ENCODE results near the gene GRAP2.

DNA sequence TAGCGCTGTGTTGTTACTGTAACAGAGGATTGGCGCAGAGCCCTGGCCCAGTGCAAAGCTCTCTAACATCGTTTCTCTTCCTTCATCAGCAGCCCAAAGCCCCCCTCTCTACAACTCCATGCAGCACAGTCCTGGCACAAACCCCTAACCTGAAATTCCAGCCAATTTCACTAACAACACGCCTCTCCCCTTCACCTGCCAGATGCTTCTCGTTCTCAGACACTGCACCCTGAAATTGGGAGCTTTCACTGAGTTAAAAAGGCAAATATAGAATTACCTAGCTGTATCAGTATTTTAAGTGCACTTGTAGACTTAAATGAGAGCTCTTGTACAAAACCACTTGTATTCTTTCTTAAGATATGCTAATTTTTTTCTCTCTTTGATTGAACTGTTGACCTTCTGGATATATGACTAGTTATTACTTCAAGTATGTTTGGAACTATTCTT lies 16.3 kb downstream of the GRAP2 start:
- TF ChIP-seq, protein P1, sequence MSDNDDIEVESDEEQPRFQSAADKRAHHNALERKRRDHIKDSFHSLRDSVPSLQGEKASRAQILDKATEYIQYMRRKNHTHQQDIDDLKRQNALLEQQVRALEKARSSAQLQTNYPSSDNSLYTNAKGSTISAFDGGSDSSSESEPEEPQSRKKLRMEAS (IDR thresholded peaks at IDR 0.05), result no peak
- TF ChIP-seq TEAD4 (IDR thresholded peaks at IDR 0.05) (no peak), EP300 (IDR thresholded peaks at IDR 0.05; ENCODE audit: borderline replicate concordance) (no peak), FOXM1 (IDR thresholded peaks at IDR 0.05; ENCODE audit: borderline replicate concordance, low read depth) (no peak), CREB1 (IDR thresholded peaks at IDR 0.05; ENCODE audit: low read depth) (no peak), CEBPB (IDR thresholded peaks at IDR 0.05) (no peak), YY1 (IDR thresholded peaks at IDR 0.05; ENCODE audit: low read depth) (no peak), NFIC (IDR thresholded peaks at IDR 0.05) (no peak), TAF1 (IDR thresholded peaks at IDR 0.05; ENCODE audit: low read depth) (no peak)
- TF ChIP-seq, protein P2, sequence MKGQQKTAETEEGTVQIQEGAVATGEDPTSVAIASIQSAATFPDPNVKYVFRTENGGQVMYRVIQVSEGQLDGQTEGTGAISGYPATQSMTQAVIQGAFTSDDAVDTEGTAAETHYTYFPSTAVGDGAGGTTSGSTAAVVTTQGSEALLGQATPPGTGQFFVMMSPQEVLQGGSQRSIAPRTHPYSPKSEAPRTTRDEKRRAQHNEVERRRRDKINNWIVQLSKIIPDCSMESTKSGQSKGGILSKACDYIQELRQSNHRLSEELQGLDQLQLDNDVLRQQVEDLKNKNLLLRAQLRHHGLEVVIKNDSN (IDR thresholded peaks at IDR 0.05), result no peak
- TF ChIP-seq, protein P3, sequence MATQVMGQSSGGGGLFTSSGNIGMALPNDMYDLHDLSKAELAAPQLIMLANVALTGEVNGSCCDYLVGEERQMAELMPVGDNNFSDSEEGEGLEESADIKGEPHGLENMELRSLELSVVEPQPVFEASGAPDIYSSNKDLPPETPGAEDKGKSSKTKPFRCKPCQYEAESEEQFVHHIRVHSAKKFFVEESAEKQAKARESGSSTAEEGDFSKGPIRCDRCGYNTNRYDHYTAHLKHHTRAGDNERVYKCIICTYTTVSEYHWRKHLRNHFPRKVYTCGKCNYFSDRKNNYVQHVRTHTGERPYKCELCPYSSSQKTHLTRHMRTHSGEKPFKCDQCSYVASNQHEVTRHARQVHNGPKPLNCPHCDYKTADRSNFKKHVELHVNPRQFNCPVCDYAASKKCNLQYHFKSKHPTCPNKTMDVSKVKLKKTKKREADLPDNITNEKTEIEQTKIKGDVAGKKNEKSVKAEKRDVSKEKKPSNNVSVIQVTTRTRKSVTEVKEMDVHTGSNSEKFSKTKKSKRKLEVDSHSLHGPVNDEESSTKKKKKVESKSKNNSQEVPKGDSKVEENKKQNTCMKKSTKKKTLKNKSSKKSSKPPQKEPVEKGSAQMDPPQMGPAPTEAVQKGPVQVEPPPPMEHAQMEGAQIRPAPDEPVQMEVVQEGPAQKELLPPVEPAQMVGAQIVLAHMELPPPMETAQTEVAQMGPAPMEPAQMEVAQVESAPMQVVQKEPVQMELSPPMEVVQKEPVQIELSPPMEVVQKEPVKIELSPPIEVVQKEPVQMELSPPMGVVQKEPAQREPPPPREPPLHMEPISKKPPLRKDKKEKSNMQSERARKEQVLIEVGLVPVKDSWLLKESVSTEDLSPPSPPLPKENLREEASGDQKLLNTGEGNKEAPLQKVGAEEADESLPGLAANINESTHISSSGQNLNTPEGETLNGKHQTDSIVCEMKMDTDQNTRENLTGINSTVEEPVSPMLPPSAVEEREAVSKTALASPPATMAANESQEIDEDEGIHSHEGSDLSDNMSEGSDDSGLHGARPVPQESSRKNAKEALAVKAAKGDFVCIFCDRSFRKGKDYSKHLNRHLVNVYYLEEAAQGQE (IDR thresholded peaks at IDR 0.05; ENCODE audit: low read depth), result no peak
